GM12865 (cell line): ENCODE results near the gene DPPA2.
"Not testable (repeated sequence)": the region's sequence is repeated elsewhere in the genome, so short reads cannot be mapped to it uniquely, and the experiment has no call there.

Experiments
- DNase-seq: peaks from one replicate; pipeline ENCODE4 v3.0.0; 2010; ENCODE audit warnings: low read depth
- H3K4me3 ChIP-seq: 2 replicates; pipeline ENCODE4 v1.5.1; 2011; ENCODE audit warnings: mild to moderate bottlenecking, low read depth, low read length, control low read depth
- CTCF ChIP-seq: IDR thresholded peaks from 2 replicates; pipeline ENCODE4 v1.5.1; 2011; ENCODE audit warnings: low read length, control low read depth, low read depth, inconsistent platforms; ENCODE audit not compliant: insufficient read depth; ENCODE audit errors: missing control alignments

The DPPA2 gene

GRCh38 chr3:109316162-109316730 is at the start of gene DPPA2:
TSS of gene DPPA2 (minus strand) at chr3:109316517. CDS start at chr3:109314542, 1,975 bp downstream.
- H3K4me3 ChIP-seq = no peak within 1 kb of the TSS
- DNase-seq = no peak
- TF ChIP-seq CTCF = no peak

- DNase-seq = no peak
- H3K4me3 ChIP-seq = no peak overlapping the region
- no peak for TF ChIP-seq CTCF
These were observed 47.8 kb upstream of the DPPA2 start for GRCh38 chr3:109364088-109364487.

GRCh38 chr3:109363634-109364033 is 47.3 kb upstream of the DPPA2 start:
- H3K4me3 ChIP-seq = no peak overlapping the region
- no peak for TF ChIP-seq CTCF
- no peak for DNase-seq

GRCh38 chr3:109362823-109363222 is 46.5 kb upstream of the DPPA2 start:
- TF ChIP-seq CTCF = no peak
- H3K4me3 ChIP-seq = no peak overlapping the region
- no peak for DNase-seq

- not testable (repeated sequence) for H3K4me3 ChIP-seq, DNase-seq
These were observed 42.5 kb upstream of the DPPA2 start for GRCh38 chr3:109358809-109359208.

- no peak for DNase-seq
- no peak overlapping the region for H3K4me3 ChIP-seq
- no peak for TF ChIP-seq CTCF
These were observed 40.3 kb upstream of the DPPA2 start for GRCh38 chr3:109356442-109357155.

- no peak overlapping the region for H3K4me3 ChIP-seq
- TF ChIP-seq CTCF = no peak
- no peak for DNase-seq
These were observed 39.5 kb upstream of the DPPA2 start for GRCh38 chr3:109355625-109356441.
